A673 (cell line): Measurements from ENCODE around the gene LRRC25. TPM values are rescaled to one million over a fixed set of nuclear protein-coding genes. Genes with fewer than 3 reads are reported as not detected.

ENCODE experiments used
- BruUV-seq: library from RNA; stranded (reverse); fragments of 400-500 nt; replicated peaks from 2 replicates; lab custom pipeline; 2021; lab: Mats Ljungman, UMichigan
- CTCF ChIA-PET: fragments of 300-600 bp; sonication (Branson Sonifier 250); formaldehyde crosslinking; loops from one replicate; lab custom pipeline; 2022; ENCODE audit warnings: antibody characterized with exemption; lab: Charles Lee
- POLR2A ChIA-PET: fragments of 300-600 bp; sonication (Branson Sonifier 250); formaldehyde crosslinking; loops from one replicate; lab custom pipeline; 2022; ENCODE audit warnings: antibody characterized with exemption; ENCODE audit not compliant: low non-redundant PET; lab: Charles Lee
- DNase-seq: peaks from one replicate; pipeline ENCODE4 v3.0.0-alpha.2; 2015; ENCODE audit warnings: low spot score
- H3K27ac ChIP-seq: fragments of 200-600 bp; sonication (generic); 2 replicates; pipeline ENCODE4 v1.5.1; 2016; ENCODE audit warnings: mixed run types, low read depth, mild to moderate bottlenecking, mixed read lengths, antibody characterized with exemption, low read length; ENCODE audit not compliant: poor library complexity, severe bottlenecking
- H3K27me3 ChIP-seq: fragments of 200-600 bp; sonication (generic); replicated peaks from 2 replicates; pipeline ENCODE4 v1.6.1; 2017; ENCODE audit warnings: mixed run types, low read depth, mild to moderate bottlenecking, mixed read lengths, antibody characterized with exemption, low read length; ENCODE audit not compliant: insufficient read depth, poor library complexity
- H3K36me3 ChIP-seq: fragments of 200-600 bp; sonication (generic); 2 replicates; pipeline ENCODE4 v1.6.1; 2016; ENCODE audit warnings: mixed run types, mild to moderate bottlenecking, mixed read lengths, antibody characterized with exemption, low read length; ENCODE audit not compliant: insufficient read depth, poor library complexity, severe bottlenecking
- H3K4me1 ChIP-seq: fragments of 200-600 bp; sonication (generic); 2 replicates; pipeline ENCODE4 v1.6.1; 2017; ENCODE audit warnings: mixed run types, mild to moderate bottlenecking, mixed read lengths, antibody characterized with exemption, low read length; ENCODE audit not compliant: insufficient read depth, poor library complexity, severe bottlenecking
- H3K4me3 ChIP-seq: fragments of 200-600 bp; sonication (generic); 2 replicates; pipeline ENCODE4 v1.5.1; 2016; ENCODE audit warnings: low read depth, mixed run types, mild to moderate bottlenecking, mixed read lengths, low read length; ENCODE audit not compliant: poor library complexity, severe bottlenecking
- H3K9me3 ChIP-seq: fragments of 200-600 bp; sonication (generic); 2 replicates; pipeline ENCODE4 v1.6.1; 2016; ENCODE audit warnings: mixed run types, low read depth, mild to moderate bottlenecking, mixed read lengths, antibody characterized with exemption, low read length; ENCODE audit not compliant: poor library complexity, severe bottlenecking
- EZH2 ChIP-seq: fragments of 200-600 bp; sonication (generic); IDR thresholded peaks from 2 replicates; pipeline ENCODE4 v1.6.1; 2017; ENCODE audit warnings: borderline replicate concordance, low read depth, mild to moderate bottlenecking, mixed read lengths, antibody characterized with exemption, low read length; ENCODE audit not compliant: poor library complexity, severe bottlenecking
- intact Hi-C: fragments of 100-400 bp; cut with micrococcal nuclease; formaldehyde crosslinking; loops from one replicate; pipeline ENCODE4 v1.10.0; 2022; ENCODE audit not compliant: unreplicated experiment
- total RNA-seq: library from RNA; stranded (reverse); gene quantifications from 2 replicates; pipeline ENCODE4 v1.2.3, GENCODE V29; 2021
- TF ChIP-seq, protein P1 (sequence below): fragments of 300-800, 200-600 bp; sonication (generic); conservative IDR thresholded peaks from 2 replicates; pipeline ENCODE4 v1.5.1; 2017; ENCODE audit warnings: low read depth, mild to moderate bottlenecking, antibody characterized with exemption, low read length, moderate library complexity, mixed read lengths

LRRC25 gene
- total RNA-seq, 1 experiment from 2014 or later: not detected

GRCh38 chr19:18363787-18364186 is 33.6 kb downstream of the LRRC25 start:
- peaks cover 29% of the 10 kb centered on the region for H3K4me1 ChIP-seq
- no peaks in the 10 kb centered on the region for H3K36me3 ChIP-seq
- BruUV-seq: no TSS peak
- H3K9me3 ChIP-seq: no peaks in the 10 kb centered on the region
- H3K4me3 ChIP-seq: no peak overlapping the region
- ChIA-PET POLR2A (interaction anchor here (1.2 kb wide), 1 partner anchor 83 kb away, joined by 11 read pairs; the partner anchor contains the start of gene JUND), CTCF (no interaction called here)
- intact Hi-C loops: no loop called here
- peak overlapping the region; percentile 94 for H3K27ac ChIP-seq
- H3K27me3 ChIP-seq: no peaks in the 10 kb centered on the region
- TF ChIP-seq, protein P1, sequence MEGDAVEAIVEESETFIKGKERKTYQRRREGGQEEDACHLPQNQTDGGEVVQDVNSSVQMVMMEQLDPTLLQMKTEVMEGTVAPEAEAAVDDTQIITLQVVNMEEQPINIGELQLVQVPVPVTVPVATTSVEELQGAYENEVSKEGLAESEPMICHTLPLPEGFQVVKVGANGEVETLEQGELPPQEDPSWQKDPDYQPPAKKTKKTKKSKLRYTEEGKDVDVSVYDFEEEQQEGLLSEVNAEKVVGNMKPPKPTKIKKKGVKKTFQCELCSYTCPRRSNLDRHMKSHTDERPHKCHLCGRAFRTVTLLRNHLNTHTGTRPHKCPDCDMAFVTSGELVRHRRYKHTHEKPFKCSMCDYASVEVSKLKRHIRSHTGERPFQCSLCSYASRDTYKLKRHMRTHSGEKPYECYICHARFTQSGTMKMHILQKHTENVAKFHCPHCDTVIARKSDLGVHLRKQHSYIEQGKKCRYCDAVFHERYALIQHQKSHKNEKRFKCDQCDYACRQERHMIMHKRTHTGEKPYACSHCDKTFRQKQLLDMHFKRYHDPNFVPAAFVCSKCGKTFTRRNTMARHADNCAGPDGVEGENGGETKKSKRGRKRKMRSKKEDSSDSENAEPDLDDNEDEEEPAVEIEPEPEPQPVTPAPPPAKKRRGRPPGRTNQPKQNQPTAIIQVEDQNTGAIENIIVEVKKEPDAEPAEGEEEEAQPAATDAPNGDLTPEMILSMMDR: no peak
- TF ChIP-seq EZH2: no peak
- DNase-seq: no peak

GRCh38 chr19:18362934-18363542 is 34.4 kb downstream of the LRRC25 start:
- no peak overlapping the region for H3K4me3 ChIP-seq
- peaks cover 26% of the 10 kb centered on the region for H3K4me1 ChIP-seq
- no TSS peak for BruUV-seq
- ChIA-PET CTCF (no interaction called here), POLR2A (no interaction called here)
- intact Hi-C loops: no loop called here
- H3K27ac ChIP-seq: peak overlapping the region; percentile 94
- H3K36me3 ChIP-seq: no peaks in the 10 kb centered on the region
- DNase-seq: no peak
- no peaks in the 10 kb centered on the region for H3K9me3 ChIP-seq
- no peaks in the 10 kb centered on the region for H3K27me3 ChIP-seq
- TF ChIP-seq, protein P1: no peak
- TF ChIP-seq EZH2: no peak

GRCh38 chr19:18361646-18362045 is 35.8 kb downstream of the LRRC25 start:
- POLR2A ChIA-PET: no interaction called here
- BruUV-seq: no TSS peak
- CTCF ChIA-PET: no interaction called here
- Histone ChIP-seq H3K27me3 (no peaks in the 10 kb centered on the region), H3K4me3 (no peak overlapping the region), H3K4me1 (peaks cover 26% of the 10 kb centered on the region), H3K36me3 (peaks cover 12% of the 10 kb centered on the region), H3K9me3 (no peaks in the 10 kb centered on the region), H3K27ac (peak overlapping the region; percentile 37)
- TF ChIP-seq EZH2: no peak
- TF ChIP-seq, protein P1: no peak
- intact Hi-C loops: no loop called here
- DNase-seq: no peak
